Activated CD4-positive, alpha-beta memory T cell treated with anti-CD3 and anti-CD28 coated beads, Interleukin-2, amount 10 ng/mL, durations not matched to agents 7 days and 5 days (primary cell): ENCODE results near the gene LRRC61. TPM values are rescaled to one million over a fixed set of nuclear protein-coding genes. Genes with fewer than 3 reads are reported as not detected.
"Not testable (repeated sequence)": the region's sequence is repeated elsewhere in the genome, so short reads cannot be mapped to it uniquely, and the experiment has no call there.

Experiments used
- CTCF ChIA-PET: fragments of 350-600 bp; sonication (Branson Sonifier 250); formaldehyde crosslinking; loops from one replicate; lab custom pipeline; 2021; ENCODE audit warnings: antibody characterized with exemption, inconsistent platforms; lab: Charles Lee
- POLR2A ChIA-PET: fragments of 350-600 bp; sonication (Branson Sonifier 250); formaldehyde crosslinking; loops from one replicate; lab custom pipeline; 2021; ENCODE audit warnings: antibody characterized with exemption; lab: Charles Lee
- DNase-seq: peaks from one replicate; pipeline ENCODE4 v3.0.0-alpha.2; 2020
- H3K27ac Mint-ChIP-seq: one replicate; pipeline ENCODE4 v1.8.0; 2021; ENCODE audit warnings: mild to moderate bottlenecking, mixed read lengths
- H3K27me3 Mint-ChIP-seq: one replicate; pipeline ENCODE4 v1.8.0; 2021; ENCODE audit warnings: mixed read lengths
- H3K36me3 Mint-ChIP-seq: one replicate; pipeline ENCODE4 v1.8.0; 2021; ENCODE audit warnings: low read depth, mixed read lengths
- H3K4me1 Mint-ChIP-seq: one replicate; pipeline ENCODE4 v1.8.0; 2021; ENCODE audit warnings: mixed read lengths
- H3K4me3 Mint-ChIP-seq: one replicate; pipeline ENCODE4 v1.8.0; 2021; ENCODE audit warnings: mild to moderate bottlenecking, mixed read lengths
- H3K9me3 Mint-ChIP-seq: one replicate; pipeline ENCODE4 v1.8.0; 2021; ENCODE audit warnings: mixed read lengths
- total RNA-seq, 2 experiments: library from RNA; stranded (reverse); gene quantifications; one replicate each; pipeline ENCODE4 v1.2.3, GENCODE V29; 2021

LRRC61 gene
- total RNA-seq, 2 experiments from 2014 or later, result 23.1 to 26.8 TPM

- Mint-ChIP-seq H3K27ac (peak overlapping the region; percentile 32), H3K4me3 (peak overlapping the region; percentile 80), H3K36me3 (no peaks in the 10 kb centered on the region), H3K4me1 (peaks cover 46% of the 10 kb centered on the region), H3K9me3 (no peaks in the 10 kb centered on the region), H3K27me3 (no peaks in the 10 kb centered on the region)
- ChIA-PET POLR2A (interaction anchor here (1.0 to 3.1 kb wide), 6 partner anchors 11 to 27 kb away, joined by 4 to 47 read pairs (median 14); partner anchors contain the start of gene REPIN1), CTCF (interaction anchor here (1.0 to 1.8 kb wide), 5 partner anchors 24 to 376 kb away, joined by 3 to 6 read pairs (median 4); a partner anchor contains a TSS)
- DNase-seq, result no peak
Observed at GRCh38 chr7:150379441-150380379, 56.6 kb downstream of the LRRC61 start.

GRCh38 chr7:150380463-150380862 is 57.3 kb downstream of the LRRC61 start:
- Mint-ChIP-seq H3K36me3 (no peaks in the 10 kb centered on the region), H3K27me3 (no peaks in the 10 kb centered on the region), H3K4me1 (peaks cover 43% of the 10 kb centered on the region), H3K9me3 (no peaks in the 10 kb centered on the region), H3K27ac (no peak overlapping the region), H3K4me3 (peak overlapping the region; percentile 80)
- ChIA-PET POLR2A (interaction anchor here (1.0 to 1.8 kb wide), 2 partner anchors 12 to 26 kb away, joined by 5 to 14 read pairs; partner anchors contain the start of gene REPIN1), CTCF (interaction anchor here (1.0 to 1.5 kb wide), 3 partner anchors 25 to 375 kb away, joined by 3 to 5 read pairs (median 3); no protein-coding TSS in a partner anchor)
- DNase-seq, result no peak

- Mint-ChIP-seq H3K27ac (no peak overlapping the region), H3K4me1 (peaks cover 38% of the 10 kb centered on the region), H3K27me3 (no peaks in the 10 kb centered on the region), H3K9me3 (no peaks in the 10 kb centered on the region), H3K4me3 (peak overlapping the region; percentile 30), H3K36me3 (no peaks in the 10 kb centered on the region)
- ChIA-PET CTCF (interaction anchor here (1.2 to 1.5 kb wide), 2 partner anchors 26 kb away, joined by 3 to 5 read pairs; no protein-coding TSS in a partner anchor), POLR2A (interaction anchor here (1.8 kb wide), 1 partner anchor 26 kb away, joined by 14 read pairs; a partner anchor contains a TSS)
- DNase-seq, result no peak
Observed at GRCh38 chr7:150381096-150381495, 57.9 kb downstream of the LRRC61 start.

- no peaks in the 10 kb centered on the region for H3K36me3 Mint-ChIP-seq
- H3K27ac Mint-ChIP-seq, result no peak overlapping the region
- no peak for DNase-seq
- no peak overlapping the region for H3K4me3 Mint-ChIP-seq
- no peaks in the 10 kb centered on the region for H3K9me3 Mint-ChIP-seq
- POLR2A ChIA-PET, result no interaction called here
- H3K27me3 Mint-ChIP-seq, result no peaks in the 10 kb centered on the region
- H3K4me1 Mint-ChIP-seq, result peaks cover 32% of the 10 kb centered on the region
- CTCF ChIA-PET, result no interaction called here
Observed at GRCh38 chr7:150381785-150382122, 58.6 kb downstream of the LRRC61 start.

GRCh38 chr7:150382123-150382843 is 59.1 kb downstream of the LRRC61 start:
- Mint-ChIP-seq H3K4me3 (no peak overlapping the region), H3K9me3 (no peaks in the 10 kb centered on the region), H3K27ac (no peak overlapping the region), H3K36me3 (no peaks in the 10 kb centered on the region), H3K4me1 (peaks cover 31% of the 10 kb centered on the region), H3K27me3 (no peaks in the 10 kb centered on the region)
- ChIA-PET CTCF (interaction anchor here (0.6 kb wide), 1 partner anchor 9 kb away, joined by 6 read pairs; no protein-coding TSS in a partner anchor), POLR2A (no interaction called here)
- DNase-seq, result no peak

GRCh38 chr7:150382844-150383225 is 59.7 kb downstream of the LRRC61 start:
- Mint-ChIP-seq H3K9me3 (no peaks in the 10 kb centered on the region), H3K36me3 (no peaks in the 10 kb centered on the region), H3K4me3 (no peak overlapping the region), H3K4me1 (peaks cover 26% of the 10 kb centered on the region), H3K27me3 (no peaks in the 10 kb centered on the region), H3K27ac (no peak overlapping the region)
- ChIA-PET POLR2A (no interaction called here), CTCF (interaction anchor here (0.6 kb wide), 1 partner anchor 9 kb away, joined by 6 read pairs; no protein-coding TSS in a partner anchor)
- DNase-seq, result no peak

- no peak for DNase-seq
- Mint-ChIP-seq H3K27ac (no peak overlapping the region), H3K27me3 (no peaks in the 10 kb centered on the region)
Observed at GRCh38 chr7:150383710-150384397, 60.7 kb downstream of the LRRC61 start.

GRCh38 chr7:150384406-150385301 is 61.5 kb downstream of the LRRC61 start:
- Mint-ChIP-seq H3K9me3 (no peaks in the 10 kb centered on the region), H3K36me3 (no peaks in the 10 kb centered on the region), H3K4me3 (no peak overlapping the region), H3K4me1 (peaks cover 18% of the 10 kb centered on the region), H3K27me3 (no peaks in the 10 kb centered on the region), H3K27ac (no peak overlapping the region)
- CTCF ChIA-PET, result no interaction called here
- no peak for DNase-seq
- POLR2A ChIA-PET, result interaction anchor here (0.8 to 3.4 kb wide), 2 partner anchors 15 to 19 kb away, joined by 4 to 12 read pairs; no protein-coding TSS in a partner anchor

More at GRCh38 chr7:150383710-150384397, 60.7 kb downstream of the LRRC61 start:
- peaks cover 20% of the 10 kb centered on the region for H3K4me1 Mint-ChIP-seq
- H3K9me3 Mint-ChIP-seq, result no peaks in the 10 kb centered on the region
- CTCF ChIA-PET, result no interaction called here
- H3K36me3 Mint-ChIP-seq, result no peaks in the 10 kb centered on the region
- no peak overlapping the region for H3K4me3 Mint-ChIP-seq
- POLR2A ChIA-PET, result interaction anchor here (3.4 kb wide), 1 partner anchor 20 kb away, joined by 12 read pairs; no protein-coding TSS in a partner anchor

GRCh38 chr7:150385302-150385723 is 62.2 kb downstream of the LRRC61 start:
- H3K4me1 Mint-ChIP-seq, result peaks cover 11% of the 10 kb centered on the region
- H3K27me3 Mint-ChIP-seq, result no peaks in the 10 kb centered on the region
- ChIA-PET POLR2A (interaction anchor here (0.8 to 3.4 kb wide), 2 partner anchors 16 to 19 kb away, joined by 4 to 12 read pairs; no protein-coding TSS in a partner anchor), CTCF (no interaction called here)
- no peaks in the 10 kb centered on the region for H3K36me3 Mint-ChIP-seq
- DNase-seq, result no peak
- no peaks in the 10 kb centered on the region for H3K9me3 Mint-ChIP-seq
- H3K4me3 Mint-ChIP-seq, result no peak overlapping the region
- no peak overlapping the region for H3K27ac Mint-ChIP-seq

GRCh38 chr7:150385884-150386283 is 62.7 kb downstream of the LRRC61 start:
- H3K4me1 Mint-ChIP-seq, H3K4me3 Mint-ChIP-seq, H3K27ac Mint-ChIP-seq, H3K27me3 Mint-ChIP-seq, H3K9me3 Mint-ChIP-seq, DNase-seq, H3K36me3 Mint-ChIP-seq: not testable (repeated sequence)
- ChIA-PET POLR2A (interaction anchor here (0.8 to 3.4 kb wide), 3 partner anchors 16 to 20 kb away, joined by 3 to 12 read pairs (median 4); a partner anchor contains a TSS), CTCF (interaction anchor here (0.9 kb wide), 1 partner anchor 8 kb away, joined by 3 read pairs; no protein-coding TSS in a partner anchor)
